ENCODE data around the gene USP16. TPM values are rescaled to one million over a fixed set of nuclear protein-coding genes. Genes with fewer than 3 reads are reported as not detected.

USP16 gene
- total RNA-seq, 1 experiment from 2014 or later = 30.6 TPM

DNA sequence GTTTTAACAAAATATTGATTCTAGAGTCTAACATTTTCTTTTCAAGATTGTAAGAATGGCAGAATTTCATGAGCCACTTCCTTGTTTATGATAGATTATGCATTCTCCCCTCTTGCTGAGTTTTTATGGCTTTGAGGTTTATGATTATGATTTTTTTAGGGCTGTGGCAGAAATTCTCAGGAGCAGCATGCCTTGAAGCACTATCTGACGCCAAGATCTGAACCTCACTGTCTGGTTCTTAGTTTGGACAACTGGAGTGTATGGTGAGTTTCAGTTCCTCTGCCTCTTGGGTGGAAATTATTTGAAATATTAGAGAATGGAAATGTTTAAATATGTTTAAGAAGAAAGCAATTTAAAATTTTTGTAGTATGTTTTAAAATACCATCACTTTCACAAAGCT lies 10.2 kb downstream of the USP16 start:
- Histone ChIP-seq H3K79me1 (ENCODE audit: insufficient read depth, low read depth, low read length, poor library complexity, severe bottlenecking) (no peaks in the 10 kb centered on the region), H4K91ac (ENCODE audit: insufficient read length, low read depth, low read length) (no peak overlapping the region), H3K56ac (ENCODE audit: insufficient read length, low read depth, low read length) (no peak overlapping the region), H3K27me3 (ENCODE audit: insufficient read depth, low read length) (no peaks in the 10 kb centered on the region), H3K18ac (ENCODE audit: insufficient read length, low read depth, low read length) (no peak overlapping the region), H3K9me3 (ENCODE audit: control insufficient read depth, low read depth, low read length) (no peaks in the 10 kb centered on the region), H3K23ac (ENCODE audit: insufficient read length, low read depth, low read length) (no peak overlapping the region), H4K20me1 (ENCODE audit: control insufficient read depth, insufficient read depth, insufficient read length) (no peaks in the 10 kb centered on the region), H3K9ac (ENCODE audit: extremely low read depth, insufficient read length, low read length) (no peak overlapping the region), H3K27ac (ENCODE audit: insufficient read length, low read depth, low read length) (no peak overlapping the region), H2BK120ac (ENCODE audit: low read depth, low read length, poor library complexity, severe bottlenecking) (no peak overlapping the region), H4K8ac (replicated peaks; ENCODE audit: insufficient read length, low read depth, low read length) (no peak overlapping the region), H3K4ac (ENCODE audit: low read depth, low read length) (no peak overlapping the region), H3T11ph (ENCODE audit: low read length) (no peak overlapping the region), H2AK5ac (ENCODE audit: insufficient read length, low read length) (no peak overlapping the region), H2BK5ac (ENCODE audit: insufficient read length, low read length) (no peak overlapping the region), H2BK12ac (ENCODE audit: insufficient read length, low read depth, low read length) (no peak overlapping the region), H3K4me2 (ENCODE audit: insufficient read depth, insufficient read length, low read length) (no peak overlapping the region), H3K4me1 (ENCODE audit: insufficient read depth, low read length) (no peaks in the 10 kb centered on the region), H2BK15ac (ENCODE audit: low read depth, low read length) (no peak overlapping the region), H2BK20ac (ENCODE audit: low read depth, low read length, poor library complexity, severe bottlenecking) (no peak overlapping the region), H3K23me2 (ENCODE audit: insufficient read length, low read depth, low read length, poor library complexity, severe bottlenecking) (no peaks in the 10 kb centered on the region), H3K79me2 (ENCODE audit: insufficient read depth, low read length) (no peaks in the 10 kb centered on the region), H4K5ac (ENCODE audit: insufficient read length, low read depth, low read length) (no peak overlapping the region), H2AFZ (ENCODE audit: low read length) (no peak overlapping the region), H3K14ac (ENCODE audit: insufficient read depth, low read length) (no peak overlapping the region)
- no peaks in the 10 kb centered on the region for H3K9me3 Mint-ChIP-seq
- peaks cover 15 to 75% (median 58%) of the 10 kb centered on the region in 3 experiments; a peak in 6 of 7 replicates for H3K36me3 Mint-ChIP-seq (ENCODE audit: insufficient read depth in 1 of 3, low read depth in 3 of 3)
- TF ChIP-seq, protein P1, sequence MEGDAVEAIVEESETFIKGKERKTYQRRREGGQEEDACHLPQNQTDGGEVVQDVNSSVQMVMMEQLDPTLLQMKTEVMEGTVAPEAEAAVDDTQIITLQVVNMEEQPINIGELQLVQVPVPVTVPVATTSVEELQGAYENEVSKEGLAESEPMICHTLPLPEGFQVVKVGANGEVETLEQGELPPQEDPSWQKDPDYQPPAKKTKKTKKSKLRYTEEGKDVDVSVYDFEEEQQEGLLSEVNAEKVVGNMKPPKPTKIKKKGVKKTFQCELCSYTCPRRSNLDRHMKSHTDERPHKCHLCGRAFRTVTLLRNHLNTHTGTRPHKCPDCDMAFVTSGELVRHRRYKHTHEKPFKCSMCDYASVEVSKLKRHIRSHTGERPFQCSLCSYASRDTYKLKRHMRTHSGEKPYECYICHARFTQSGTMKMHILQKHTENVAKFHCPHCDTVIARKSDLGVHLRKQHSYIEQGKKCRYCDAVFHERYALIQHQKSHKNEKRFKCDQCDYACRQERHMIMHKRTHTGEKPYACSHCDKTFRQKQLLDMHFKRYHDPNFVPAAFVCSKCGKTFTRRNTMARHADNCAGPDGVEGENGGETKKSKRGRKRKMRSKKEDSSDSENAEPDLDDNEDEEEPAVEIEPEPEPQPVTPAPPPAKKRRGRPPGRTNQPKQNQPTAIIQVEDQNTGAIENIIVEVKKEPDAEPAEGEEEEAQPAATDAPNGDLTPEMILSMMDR (conservative IDR thresholded peaks at IDR 0.05) = no peak
- no peak for DNase-seq
- H3K27ac Mint-ChIP-seq = no peak overlapping the region
- H3K4me3 Mint-ChIP-seq = no peak overlapping the region
- H3K27me3 Mint-ChIP-seq (ENCODE audit: low read depth) = no peaks in the 10 kb centered on the region
- no CpG with 5 or more reads among the region's 1 CpG for WGBS (ENCODE audit: extremely low coverage, insufficient read length, low lambda C conversion rate)
- H3K4me1 Mint-ChIP-seq = no peaks in the 10 kb centered on the region
